Loucy (cell line): ENCODE data around the gene PAWR.

Experiments used
- EZH2phosphoT487 ChIP-seq: fragments of 200-600 bp; IDR thresholded peaks from 2 replicates; pipeline ENCODE4 v1.6.1; 2018; ENCODE audit warnings: antibody characterized with exemption, mild to moderate bottlenecking, moderate library complexity, borderline replicate concordance
- TF ChIP-seq, protein P1 (sequence below): fragments of 200-600 bp; sonication (generic); conservative IDR thresholded peaks from 2 replicates; pipeline ENCODE4 v1.5.1; 2014; ENCODE audit warnings: mild to moderate bottlenecking, antibody characterized with exemption, low read length

DNA sequence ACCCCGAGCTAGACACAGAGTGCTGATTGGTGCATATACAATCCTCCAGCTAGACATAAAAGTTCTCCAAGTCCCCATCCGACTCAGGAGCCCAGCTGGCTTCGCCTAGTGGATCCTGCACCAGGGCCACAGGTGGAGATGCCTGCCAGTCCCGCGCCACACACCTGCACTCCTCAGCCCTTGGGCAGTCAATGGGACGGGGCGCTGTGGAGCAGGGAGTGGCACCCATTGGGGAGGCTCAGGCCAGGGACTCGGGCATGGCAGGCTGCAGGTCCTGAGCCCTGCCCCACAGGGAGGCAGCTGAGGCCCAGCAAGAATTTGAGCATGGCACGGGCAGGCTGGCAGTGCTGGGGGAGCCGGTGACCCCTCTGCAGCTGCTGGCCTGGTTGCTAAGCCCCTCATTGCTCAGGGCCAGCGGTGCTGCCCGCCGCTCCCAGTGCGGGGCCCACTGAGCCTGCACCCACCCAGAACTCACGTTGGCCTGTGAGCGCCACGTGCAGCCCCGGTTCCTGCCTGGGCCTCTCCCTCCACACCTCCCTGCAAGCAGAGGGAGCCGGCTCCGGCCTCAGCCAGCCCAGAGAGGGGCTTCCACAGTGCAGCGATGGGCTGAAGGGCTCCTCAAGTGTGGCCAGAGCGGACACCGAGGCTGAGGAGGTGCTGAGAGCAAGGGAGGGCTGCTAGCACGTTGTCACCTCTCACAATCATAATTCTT lies 136.7 kb downstream of the PAWR start:
- TF ChIP-seq, protein P1, sequence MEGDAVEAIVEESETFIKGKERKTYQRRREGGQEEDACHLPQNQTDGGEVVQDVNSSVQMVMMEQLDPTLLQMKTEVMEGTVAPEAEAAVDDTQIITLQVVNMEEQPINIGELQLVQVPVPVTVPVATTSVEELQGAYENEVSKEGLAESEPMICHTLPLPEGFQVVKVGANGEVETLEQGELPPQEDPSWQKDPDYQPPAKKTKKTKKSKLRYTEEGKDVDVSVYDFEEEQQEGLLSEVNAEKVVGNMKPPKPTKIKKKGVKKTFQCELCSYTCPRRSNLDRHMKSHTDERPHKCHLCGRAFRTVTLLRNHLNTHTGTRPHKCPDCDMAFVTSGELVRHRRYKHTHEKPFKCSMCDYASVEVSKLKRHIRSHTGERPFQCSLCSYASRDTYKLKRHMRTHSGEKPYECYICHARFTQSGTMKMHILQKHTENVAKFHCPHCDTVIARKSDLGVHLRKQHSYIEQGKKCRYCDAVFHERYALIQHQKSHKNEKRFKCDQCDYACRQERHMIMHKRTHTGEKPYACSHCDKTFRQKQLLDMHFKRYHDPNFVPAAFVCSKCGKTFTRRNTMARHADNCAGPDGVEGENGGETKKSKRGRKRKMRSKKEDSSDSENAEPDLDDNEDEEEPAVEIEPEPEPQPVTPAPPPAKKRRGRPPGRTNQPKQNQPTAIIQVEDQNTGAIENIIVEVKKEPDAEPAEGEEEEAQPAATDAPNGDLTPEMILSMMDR = no peak
- TF ChIP-seq EZH2phosphoT487 = no peak
